HepG2 (cell line): Measurements from ENCODE around the gene FAM13B. TPM values are rescaled to one million over a fixed set of nuclear protein-coding genes. Genes with fewer than 3 reads are reported as not detected.

Source experiments
- CAMTA2 ChIP-seq: sonication (generic); formaldehyde crosslinking; IDR thresholded peaks from 2 replicates; pipeline ENCODE4 v1.4.0; 2020; ENCODE audit warnings: mild to moderate bottlenecking, missing genetic modification reagents, borderline replicate concordance
- FOXK2 ChIP-seq: fragments of 450-650 bp; IDR thresholded peaks from 2 replicates; pipeline ENCODE4 v1.6.1; 2016
- HNF4G ChIP-seq, 2 experiments: sonication (generic) in 1 of 2; formaldehyde crosslinking in 1 of 2; IDR thresholded peaks; 2 replicates each; pipeline versions ENCODE4 v1.4.0 to v1.6.1; 2011 to 2020; ENCODE audit warnings: borderline replicate concordance in 2 of 2, low read depth in 2 of 2, mild to moderate bottlenecking in 2 of 2, low read length in 1 of 2, missing genetic modification reagents in 1 of 2, moderate library complexity in 1 of 2
- ZBED4 ChIP-seq: sonication (generic); formaldehyde crosslinking; IDR thresholded peaks from 2 replicates; pipeline ENCODE4 v1.4.0; 2020; ENCODE audit warnings: missing genetic modification reagents, borderline replicate concordance
- ZMYM4 ChIP-seq: sonication (generic); formaldehyde crosslinking; IDR thresholded peaks from 2 replicates; pipeline ENCODE4 v1.8.1; 2023; ENCODE audit warnings: mild to moderate bottlenecking, missing genetic modification reagents
- ZNF354B ChIP-seq: sonication (generic); formaldehyde crosslinking; IDR thresholded peaks from 2 replicates; pipeline ENCODE4 v1.8.0; 2022; ENCODE audit warnings: mild to moderate bottlenecking, missing genetic modification reagents
- ZNF567 ChIP-seq: sonication (generic); formaldehyde crosslinking; IDR thresholded peaks from 2 replicates; pipeline ENCODE4 v1.8.1; 2023; ENCODE audit warnings: mild to moderate bottlenecking, missing genetic modification reagents, borderline replicate concordance
- ZNF670 ChIP-seq: sonication (generic); formaldehyde crosslinking; IDR thresholded peaks from 2 replicates; pipeline ENCODE4 v1.8.0; 2022; ENCODE audit warnings: mild to moderate bottlenecking, missing genetic modification reagents, borderline replicate concordance
- ZNF800 ChIP-seq: sonication (generic); formaldehyde crosslinking; IDR thresholded peaks from 2 replicates; pipeline ENCODE4 v1.4.0; 2020; ENCODE audit warnings: missing genetic modification reagents
- polyA plus RNA-seq, 8 experiments: library from polyadenylated mRNA; depleted of rRNA in 3 of 8; stranded (reverse) in 7 of 8; unstranded in 1 of 8; fragments of >200 nt; fragmentation: Illumina TruSeq in 4 of 8; extraction: Trizol in 4 of 8; gene quantifications; 2 replicates each; pipeline versions ENCODE4 v1.2.1 to v1.2.3, GENCODE V29; 2011 to 2016; ENCODE audit warnings: low read depth in 4 of 8, missing spikeins in 1 of 8, mixed read lengths in 1 of 8; ENCODE audit not compliant: insufficient read depth in 1 of 8
- total RNA-seq, 5 experiments: library from RNA; depleted of rRNA; stranded (reverse); fragments of >200 nt; fragmentation: Illumina TruSeq; extraction: Trizol; gene quantifications; 2 replicates each; pipeline ENCODE4 v1.2.3, GENCODE V29; 2016; ENCODE audit warnings: low read depth in 1 of 5

Gene FAM13B
- total and polyA plus RNA-seq, 2 of the 13 experiments (the other 11 are each of a cell fraction or from before 2014, with no cell fraction given): 6.9 to 11.5 TPM

GRCh38 chr5:137899493-137899892 is 133.4 kb downstream of the FAM13B start (continued):
- no peak for TF ChIP-seq ZNF800 (CRISPR knock-in tag)
- no peak for TF ChIP-seq ZNF670 (CRISPR knock-in tag)
- TF ChIP-seq ZNF567 (CRISPR knock-in tag): no peak
- no peak for TF ChIP-seq ZMYM4 (CRISPR knock-in tag)
- no peak for TF ChIP-seq ZNF354B (CRISPR knock-in tag)
- no peak for TF ChIP-seq FOXK2
- TF ChIP-seq CAMTA2 (CRISPR knock-in tag): no peak
- no peak for TF ChIP-seq ZBED4 (CRISPR knock-in tag)
- TF ChIP-seq HNF4G (IDR thresholded peaks at IDR 0.05; ENCODE audit: borderline replicate concordance, low read depth, low read length): no peak
- no peak for TF ChIP-seq HNF4G (CRISPR knock-in tag; IDR thresholded peaks at IDR 0.05; ENCODE audit: borderline replicate concordance, low read depth)
